Breast epithelium (tissue), 3 donors: Measurements from ENCODE around the gene FAM187B.

ENCODE experiments used
- CTCF ChIP-seq, 3 donors: fragments of 450-650 bp; IDR thresholded peaks; one replicate each; pipeline ENCODE4 v1.5.1; 2016 to 2017; ENCODE audit warnings: antibody characterized with exemption in 3 of 3, mild to moderate bottlenecking in 3 of 3, moderate library complexity in 3 of 3
- POLR2A ChIP-seq: fragments of 450-650 bp; IDR thresholded peaks from one replicate; pipeline ENCODE4 v1.6.1; 2016; ENCODE audit warnings: antibody characterized with exemption, mild to moderate bottlenecking, moderate library complexity
- POLR2AphosphoS5 ChIP-seq, 3 donors: sonication (generic); formaldehyde crosslinking; IDR thresholded peaks; one replicate each; pipeline ENCODE4 v1.6.1; 2017; ENCODE audit warnings: antibody characterized with exemption in 3 of 3

GRCh38 chr19:35211545-35212230 lies 16.9 kb downstream of the FAM187B start:
- TF ChIP-seq CTCF (IDR thresholded peaks at IDR 0.05) (no peak), POLR2AphosphoS5 (IDR thresholded peaks at IDR 0.05) (no peak), POLR2A (no peak)
